K562 (cell line): ENCODE results near the gene ANKFN1. TPM values are rescaled to one million over a fixed set of nuclear protein-coding genes. Genes with fewer than 3 reads are reported as not detected.

Experiments used
- ATAC-seq: fragments of 200-7000 bp; cut with Tn5 transposase; 3 replicates; pipeline ENCODE4 v1.9.1; 2020; ENCODE audit warnings: moderate library complexity
- BruUV-seq: library from RNA; stranded (reverse); fragments of 400-500 nt; replicated peaks from 2 replicates; lab custom pipeline; 2021; lab: Mats Ljungman, UMichigan
- CTCF ChIA-PET: fragments of 300-600 bp; formaldehyde crosslinking; extraction: SDS; loops from one replicate; lab custom pipeline; 2021; ENCODE audit warnings: low intra/inter-chr PET ratio; lab: Yijun Ruan, JAX
- POLR2A ChIA-PET: fragments of 300-600, 350-650 bp; sonication (Branson Sonifier 250); formaldehyde crosslinking; extraction: SDS; loops from one replicate; lab custom pipeline; 2021; ENCODE audit warnings: antibody characterized with exemption, inconsistent platforms; lab: Yijun Ruan, JAX
- DNase-seq, 4 experiments: peaks; one replicate each; pipeline versions ENCODE4 v3.0.0 to v3.0.0-alpha.2; 2011 to 2018; ENCODE audit warnings: low spot score in 3 of 4, mixed read lengths in 3 of 4; ENCODE audit errors: extremely low read depth in 1 of 4
- FAIRE-seq: peaks from 2 replicates; lab custom pipeline; 2011; peaks lifted over from hg19 to GRCh38; lab: Jason Lieb, UNC
- H2AFZ ChIP-seq: 2 replicates; pipeline ENCODE4 v1.6.0; 2011; ENCODE audit warnings: low read depth, low read length, control low read depth, inconsistent platforms
- H3K27ac ChIP-seq: fragments of 200-600 bp; 3 replicates; pipeline ENCODE4 v1.8.0; 2011; ENCODE audit warnings: low read depth, mild to moderate bottlenecking, control low read depth, inconsistent platforms, low read length, moderate library complexity, mixed read lengths; ENCODE audit errors: extremely low read depth
- H3K27me3 ChIP-seq, 2 experiments: fragments of 300-600 bp in 1 of 2; 2 replicates in 1 of 2; 3 replicates in 1 of 2; pipeline versions ENCODE4 v1.6.0 to v1.8.0; 2011; ENCODE audit warnings: inconsistent platforms in 2 of 2, low read length in 2 of 2, mild to moderate bottlenecking in 1 of 2, mixed read lengths in 1 of 2, moderate library complexity in 1 of 2; ENCODE audit not compliant: control insufficient read depth in 2 of 2, insufficient read depth in 2 of 2
- H3K36me3 ChIP-seq: fragments of 300-600 bp; 3 replicates; pipeline ENCODE4 v1.8.0; 2011; ENCODE audit warnings: mild to moderate bottlenecking, low read length, inconsistent platforms; ENCODE audit not compliant: control insufficient read depth, insufficient read depth
- H3K4me1 ChIP-seq, 2 experiments: fragments of 200-600 bp in 1 of 2; replicated peaks in 1 of 2; 2 replicates in 1 of 2; 3 replicates in 1 of 2; pipeline versions ENCODE4 v1.5.1 to v1.8.0; 2011; ENCODE audit warnings: inconsistent platforms in 2 of 2, low read length in 2 of 2, mild to moderate bottlenecking in 1 of 2, mixed read lengths in 1 of 2, moderate library complexity in 1 of 2; ENCODE audit not compliant: control insufficient read depth in 2 of 2, insufficient read depth in 2 of 2
- H3K4me2 ChIP-seq: 2 replicates; pipeline ENCODE4 v1.6.1; 2011; ENCODE audit warnings: low read length, control low read depth, inconsistent platforms, mixed read lengths; ENCODE audit not compliant: insufficient read depth
- H3K4me3 ChIP-seq: fragments of 200-600 bp; sonication (generic), shearing (Covaris generic); 2 replicates; pipeline ENCODE4 v1.5.1; 2016; ENCODE audit warnings: control low read depth, inconsistent platforms
- H3K79me2 ChIP-seq: fragments of 200-600 bp; 3 replicates; pipeline ENCODE4 v1.8.0; 2011; ENCODE audit warnings: low read length, inconsistent platforms; ENCODE audit not compliant: control insufficient read depth, insufficient read depth
- H3K9ac ChIP-seq, 2 experiments: 2 replicates each; pipeline versions ENCODE4 v1.6.0 to v1.6.1; 2011; ENCODE audit warnings: low read depth in 2 of 2, low read length in 2 of 2, control low read depth in 1 of 2, inconsistent platforms in 1 of 2, mild to moderate bottlenecking in 1 of 2, mixed read lengths in 1 of 2; ENCODE audit not compliant: insufficient read depth in 1 of 2
- H3K9me1 ChIP-seq: one replicate; pipeline ENCODE4 v1.6.0; 2011; ENCODE audit warnings: inconsistent platforms, mild to moderate bottlenecking, low read length, moderate library complexity; ENCODE audit not compliant: control insufficient read depth, insufficient read depth
- H3K9me3 ChIP-seq: replicated peaks from 2 replicates; pipeline ENCODE4 v1.5.1; 2011; ENCODE audit warnings: low read depth, low read length, inconsistent platforms; ENCODE audit not compliant: control insufficient read depth, insufficient read depth
- H4K20me1 ChIP-seq: replicated peaks from 2 replicates; pipeline ENCODE4 v1.6.1; 2011; ENCODE audit warnings: low read length, inconsistent platforms, mixed read lengths; ENCODE audit not compliant: control insufficient read depth, insufficient read depth
- EZH2 ChIP-seq: IDR thresholded peaks from 2 replicates; pipeline ENCODE4 v1.6.1; 2012; ENCODE audit warnings: low read depth, mild to moderate bottlenecking, inconsistent platforms, low read length, borderline replicate concordance
- GABPB1 ChIP-seq: sonication (generic); formaldehyde crosslinking; IDR thresholded peaks from 2 replicates; pipeline ENCODE4 v1.8.0; 2022; ENCODE audit warnings: mild to moderate bottlenecking, missing genetic modification reagents
- KAT8 ChIP-seq: fragments of 450-650 bp; IDR thresholded peaks from 2 replicates; pipeline ENCODE4 v1.6.1; 2016; ENCODE audit warnings: low read depth, mild to moderate bottlenecking
- KLF16 ChIP-seq: IDR thresholded peaks from 2 replicates; pipeline ENCODE4 v1.6.1; 2016; ENCODE audit warnings: antibody characterized with exemption
- OTX1 ChIP-seq: fragments of 450-650 bp; formaldehyde crosslinking; IDR thresholded peaks from 2 replicates; pipeline ENCODE4 v1.4.0; 2022; ENCODE audit warnings: mild to moderate bottlenecking
- PYGO2 ChIP-seq: fragments of 450-650 bp; IDR thresholded peaks from 2 replicates; pipeline ENCODE4 v1.6.1; 2016; ENCODE audit warnings: mild to moderate bottlenecking, missing genetic modification characterization, moderate library complexity, missing compliant biosample characterization
- RFX1 ChIP-seq: fragments of 450-650 bp; IDR thresholded peaks from 2 replicates; pipeline ENCODE4 v1.6.1; 2016; ENCODE audit warnings: mild to moderate bottlenecking, moderate library complexity
- USF2 ChIP-seq: sonication (generic); formaldehyde crosslinking; IDR thresholded peaks from 2 replicates; pipeline ENCODE4 v1.5.0; 2020; ENCODE audit warnings: missing genetic modification reagents
- VEZF1 ChIP-seq: fragments of 200-800 bp; sonication (Bioruptor generic); IDR thresholded peaks from 2 replicates; pipeline ENCODE4 v1.6.1; 2017; ENCODE audit warnings: missing genetic modification characterization, missing compliant biosample characterization
- ZC3H8 ChIP-seq: fragments of 450-650 bp; IDR thresholded peaks from 2 replicates; pipeline ENCODE4 v1.6.1; 2017
- ZNF436 ChIP-seq: fragments of 250-450, 450-650 bp; sonication (Bioruptor Pico); formaldehyde crosslinking; IDR thresholded peaks from 2 replicates; pipeline ENCODE4 v1.7.0; 2020; ENCODE audit warnings: mild to moderate bottlenecking
- ZNF717 ChIP-seq: fragments of 250-450 bp; sonication (Bioruptor Pico); IDR thresholded peaks from 2 replicates; pipeline ENCODE4 v1.5.0; 2021
- WGBS: fragments of 100-300 bp; shearing (Covaris generic); methylation state at CpG from one replicate; pipeline ENCODE4 v1.1.6; 2016; ENCODE audit warnings: low coverage, mixed read lengths; ENCODE audit not compliant: insufficient coverage; ENCODE audit errors: missing lambda C conversion rate; 5-methylcytosine and 5-hydroxymethylcytosine counted together
- in situ Hi-C: fragments of 300-500 bp; cut with MboI; formaldehyde crosslinking; loops from 4 replicates; pipeline ENCODE4 v1.15.0; 2018; ENCODE audit warnings: inconsistent platforms, mixed read lengths
- intact Hi-C: fragments of 100-400 bp; cut with micrococcal nuclease; formaldehyde crosslinking; loops from 2 replicates; pipeline ENCODE4 v1.14.2; 2022
- polyA plus RNA-seq, 8 experiments: library from polyadenylated mRNA; depleted of rRNA in 4 of 8; stranded (reverse) in 5 of 8; unstranded in 3 of 8; fragments of >200 nt; fragmentation: Nextera tagmentation in 2 of 8; fragmentation: Illumina TruSeq in 1 of 8; extraction: Ambion mirVana in 2 of 8; extraction: Trizol in 1 of 8; gene quantifications; 2 replicates each; pipeline versions ENCODE4 v1.2.1 to v1.2.3, GENCODE V29; 2011 to 2014; ENCODE audit warnings: inconsistent platforms in 1 of 8, missing spikeins in 1 of 8
- total RNA-seq, 7 experiments: library from RNA; depleted of rRNA in 6 of 7; stranded (reverse); fragments of >200 nt in 6 of 7; fragmentation: Illumina TruSeq in 2 of 7; extraction: Trizol in 2 of 7; gene quantifications; 2 replicates each; pipeline versions ENCODE4 v1.2.1 to v1.2.3, GENCODE V29; 2011 to 2021; ENCODE audit warnings: low replicate concordance in 1 of 7
- TF ChIP-seq, protein P1 (sequence below): fragments of 250-450 bp; sonication (Bioruptor Pico); IDR thresholded peaks from 2 replicates; pipeline ENCODE4 v1.9.0; 2021; ENCODE audit warnings: mild to moderate bottlenecking
- TF ChIP-seq, protein P2 (sequence below): sonication (generic); formaldehyde crosslinking; IDR thresholded peaks from 2 replicates; pipeline ENCODE4 v1.8.1; 2023; ENCODE audit warnings: mild to moderate bottlenecking, missing genetic modification reagents, moderate library complexity

ANKFN1 gene
- total and polyA plus RNA-seq, 9 of the 15 experiments (the other 6 are each of a cell fraction or from before 2014, with no cell fraction given), result 0.04 to 0.39 (median 0.15) TPM; not detected in 1

DNA sequence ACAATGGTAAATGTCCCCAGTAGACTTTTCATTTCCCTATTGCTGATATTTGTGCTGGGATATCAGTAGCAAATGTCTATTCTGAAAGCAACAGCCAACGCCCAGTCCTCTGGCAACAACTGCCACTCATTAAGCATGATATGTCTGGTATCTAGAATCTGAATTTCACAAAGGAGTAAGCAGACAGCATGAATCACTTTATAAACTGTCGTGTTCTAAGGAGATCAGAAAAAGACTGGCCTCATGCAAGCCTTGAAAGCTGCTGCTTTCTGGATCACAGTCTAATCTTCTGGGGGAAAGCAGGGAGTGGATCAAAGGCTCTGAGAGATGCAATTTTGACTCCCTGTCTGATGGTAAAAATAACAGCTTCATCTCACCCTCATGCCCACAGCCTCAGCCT lies 287.1 kb downstream of the ANKFN1 start:
- Histone ChIP-seq H3K79me2 (no peaks in the 10 kb centered on the region), H3K4me3 (no peak overlapping the region), H3K27ac (no peak overlapping the region), H3K9me3 (no peaks in the 10 kb centered on the region), H3K27me3 (no peaks in the 10 kb centered on the region), H3K4me1 (no peaks in the 10 kb centered on the region), H3K36me3 (no peaks in the 10 kb centered on the region), H3K9ac (no peak overlapping the region), H3K9me1 (no peaks in the 10 kb centered on the region), H4K20me1 (no peaks in the 10 kb centered on the region), H3K4me2 (no peak overlapping the region), H2AFZ (no peak overlapping the region)
- POLR2A ChIA-PET, result interaction anchor here (0.6 kb wide), 1 partner anchor 14 kb away, joined by 5 read pairs; no protein-coding TSS in a partner anchor
- no TSS peak for BruUV-seq
- no peak for FAIRE-seq
- DNase-seq, result no peak
- no peak for TF ChIP-seq RFX1
- WGBS, result 0% methylated on average over 2 of the region's 2 CpGs
- in situ Hi-C loops, result no loop called here
- CTCF ChIA-PET, result no interaction called here
- ATAC-seq, result no peak
- intact Hi-C loops, result no loop called here

- H3K4me3 ChIP-seq, result no peak overlapping the region
- ATAC-seq (no peak), DNase-seq (no peak), FAIRE-seq (no peak)
- H3K79me2 ChIP-seq, result no peaks in the 10 kb centered on the region
- ChIA-PET CTCF (no interaction called here), POLR2A (no interaction called here)
- WGBS, result 2% methylated on average over 3 of the region's 3 CpGs
- H4K20me1 ChIP-seq, result no peaks in the 10 kb centered on the region
- H3K9ac ChIP-seq, result no peak overlapping the region
- no peak overlapping the region for H3K27ac ChIP-seq
- H3K9me1 ChIP-seq, result no peaks in the 10 kb centered on the region
- H3K4me2 ChIP-seq, result no peak overlapping the region
- H3K4me1 ChIP-seq, result no peaks in the 10 kb centered on the region
- no TSS peak for BruUV-seq
- H3K9me3 ChIP-seq, result no peaks in the 10 kb centered on the region
- no peaks in the 10 kb centered on the region for H3K27me3 ChIP-seq
- no peak overlapping the region for H2AFZ ChIP-seq
- no peaks in the 10 kb centered on the region for H3K36me3 ChIP-seq
- in situ Hi-C loops, result no loop called here
- intact Hi-C loops, result no loop called here
- TF ChIP-seq PYGO2 (tag) (no peak), KLF16 (no peak), ZC3H8 (no peak), EZH2 (no peak), GABPB1 (CRISPR knock-in tag) (no peak), USF2 (CRISPR knock-in tag) (no peak), VEZF1 (no peak), KAT8 (no peak), OTX1 (CRISPR knock-in tag) (no peak), ZNF436 (CRISPR knock-in tag) (no peak), ZNF717 (CRISPR knock-in tag) (no peak)
- TF ChIP-seq, protein P1, sequence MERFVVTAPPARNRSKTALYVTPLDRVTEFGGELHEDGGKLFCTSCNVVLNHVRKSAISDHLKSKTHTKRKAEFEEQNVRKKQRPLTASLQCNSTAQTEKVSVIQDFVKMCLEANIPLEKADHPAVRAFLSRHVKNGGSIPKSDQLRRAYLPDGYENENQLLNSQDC (CRISPR knock-in tag), result no peak
- TF ChIP-seq, protein P2, sequence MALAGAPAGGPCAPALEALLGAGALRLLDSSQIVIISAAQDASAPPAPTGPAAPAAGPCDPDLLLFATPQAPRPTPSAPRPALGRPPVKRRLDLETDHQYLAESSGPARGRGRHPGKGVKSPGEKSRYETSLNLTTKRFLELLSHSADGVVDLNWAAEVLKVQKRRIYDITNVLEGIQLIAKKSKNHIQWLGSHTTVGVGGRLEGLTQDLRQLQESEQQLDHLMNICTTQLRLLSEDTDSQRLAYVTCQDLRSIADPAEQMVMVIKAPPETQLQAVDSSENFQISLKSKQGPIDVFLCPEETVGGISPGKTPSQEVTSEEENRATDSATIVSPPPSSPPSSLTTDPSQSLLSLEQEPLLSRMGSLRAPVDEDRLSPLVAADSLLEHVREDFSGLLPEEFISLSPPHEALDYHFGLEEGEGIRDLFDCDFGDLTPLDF (CRISPR knock-in tag), result no peak
Observed at GRCh38 chr17:56441308-56441707, 288.0 kb downstream of the ANKFN1 start.
